Measurements from ENCODE around the gene USH2A.

Gene USH2A

DNA sequence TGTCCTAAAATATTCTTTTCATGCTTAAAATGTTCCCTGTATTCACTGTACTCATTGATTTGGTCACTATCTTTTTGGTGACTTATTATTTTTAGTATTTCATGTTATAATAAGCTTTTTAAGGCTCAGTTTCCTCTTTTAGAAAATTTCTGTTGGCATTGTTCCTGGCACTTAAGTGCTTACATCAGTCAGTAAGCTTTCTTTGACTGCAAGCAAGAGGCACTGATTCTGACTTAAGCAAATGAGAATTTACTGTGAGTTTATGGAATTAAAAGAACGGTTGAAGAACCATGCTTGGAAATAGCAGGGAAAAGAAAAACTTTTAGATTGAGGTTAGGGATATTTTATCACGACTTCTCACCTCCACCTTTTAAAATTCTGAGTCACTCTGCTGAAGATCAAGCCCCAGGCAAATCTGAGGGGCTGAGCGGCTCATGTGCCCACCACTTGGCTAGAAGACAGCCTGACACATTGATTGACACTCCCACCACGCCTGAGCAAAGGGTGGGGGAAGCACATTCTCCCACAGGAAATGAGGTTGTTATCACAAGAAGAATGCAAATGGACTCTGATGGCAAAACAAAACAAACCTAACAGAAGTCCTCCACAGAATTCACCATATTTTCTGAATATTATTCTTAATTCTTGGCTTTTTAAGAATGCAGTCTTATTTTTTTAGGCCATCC, 753.3 kb downstream of the USH2A start:
- no peak for DNase-seq

DNA sequence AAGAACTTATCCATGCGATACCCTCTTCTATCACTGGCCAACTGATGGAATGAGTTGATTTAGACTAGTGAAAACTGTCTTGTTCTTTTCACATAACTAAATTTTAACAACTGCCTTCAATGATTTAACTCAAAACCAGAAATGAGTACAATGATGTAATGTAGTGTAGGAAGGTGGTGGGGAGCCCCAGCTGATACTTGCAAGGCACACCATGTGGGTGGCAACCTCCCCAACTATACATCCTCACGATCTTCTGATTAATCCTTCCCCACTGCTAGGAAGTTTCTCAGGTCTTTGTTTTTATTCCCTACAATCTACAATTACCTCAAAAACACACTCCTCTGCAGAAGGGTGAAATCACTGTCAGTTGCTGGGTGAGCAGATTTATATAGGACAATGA, 755.5 kb downstream of the USH2A start:
- no peak for DNase-seq

DNA sequence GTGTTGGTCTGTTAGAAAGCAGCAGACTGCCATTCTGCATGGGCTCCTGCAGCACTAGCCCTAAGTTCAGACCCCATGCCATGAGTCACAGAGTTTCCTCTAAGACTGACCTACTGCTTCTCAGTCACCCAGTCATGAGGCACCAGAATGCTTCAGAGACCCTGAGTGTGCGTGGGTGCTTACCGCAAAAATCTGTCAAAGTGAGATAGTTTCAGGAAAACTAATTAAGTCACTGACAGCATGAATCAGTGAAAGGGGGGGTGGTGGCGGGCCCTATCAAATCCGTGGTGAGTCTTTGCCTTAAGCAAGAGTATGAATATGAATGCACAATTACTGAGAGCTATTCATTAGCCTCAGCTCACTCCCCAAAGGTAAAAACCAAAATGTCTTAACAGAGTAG, 758.0 kb downstream of the USH2A start:
- no peak for DNase-seq

- DNase-seq: no peak
Observed at GRCh38 chr1:215661033-215661432, 762.2 kb downstream of the USH2A start.

GRCh38 chr1:215660259-215660658, 763.0 kb downstream of the USH2A start:
- DNase-seq: no peak

GRCh38 chr1:215657047-215657446, 766.2 kb downstream of the USH2A start:
- no peak for DNase-seq

DNA sequence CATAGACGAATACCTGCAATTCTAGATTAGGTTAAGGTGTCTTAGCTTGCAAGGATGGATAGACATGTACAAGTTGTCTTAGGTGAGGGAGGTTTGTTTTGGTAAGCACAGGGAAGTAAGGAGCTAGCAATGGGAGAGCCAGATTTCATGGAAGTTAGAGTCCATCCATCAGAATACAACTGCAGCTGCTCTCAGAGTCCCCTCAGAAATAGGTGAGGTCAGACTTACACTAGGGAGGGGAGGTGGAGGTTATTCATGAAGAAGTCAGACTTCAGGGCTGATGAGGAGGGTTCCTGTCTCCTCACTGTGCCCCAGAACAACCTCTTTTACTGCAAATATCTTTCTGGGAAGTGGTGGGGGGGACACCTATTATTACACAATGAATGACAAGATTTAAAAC, 770.9 kb downstream of the USH2A start:
- no peak for DNase-seq

- DNase-seq: no peak
Observed at GRCh38 chr1:215651867-215652266, 771.4 kb downstream of the USH2A start.

GRCh38 chr1:215650446-215651149, 772.6 kb downstream of the USH2A start:
- DNase-seq: no peak

- no peak for DNase-seq
Observed at GRCh38 chr1:215648957-215649356, 774.3 kb downstream of the USH2A start.

GRCh38 chr1:215647738-215648137, 775.5 kb downstream of the USH2A start:
- DNase-seq: no peak

DNA sequence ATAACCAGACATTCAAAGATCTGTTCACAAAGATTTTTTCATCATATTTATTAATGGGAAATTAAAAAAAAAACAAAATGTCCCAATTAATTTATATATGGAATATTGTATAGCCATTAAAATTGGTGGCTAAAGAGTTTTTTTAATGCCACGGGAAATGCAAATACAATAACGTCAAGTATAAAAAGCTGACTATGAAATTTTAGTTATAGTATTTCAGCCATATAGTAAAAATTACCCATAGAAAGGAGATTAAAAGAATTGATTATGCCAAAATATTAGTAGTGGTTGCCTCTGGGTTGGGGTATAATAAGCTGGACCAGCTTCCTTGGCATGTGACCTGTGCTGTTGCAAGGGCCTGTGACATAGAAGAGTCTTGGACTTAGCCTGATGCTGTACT, 777.4 kb downstream of the USH2A start:
- no peak for DNase-seq

DNA sequence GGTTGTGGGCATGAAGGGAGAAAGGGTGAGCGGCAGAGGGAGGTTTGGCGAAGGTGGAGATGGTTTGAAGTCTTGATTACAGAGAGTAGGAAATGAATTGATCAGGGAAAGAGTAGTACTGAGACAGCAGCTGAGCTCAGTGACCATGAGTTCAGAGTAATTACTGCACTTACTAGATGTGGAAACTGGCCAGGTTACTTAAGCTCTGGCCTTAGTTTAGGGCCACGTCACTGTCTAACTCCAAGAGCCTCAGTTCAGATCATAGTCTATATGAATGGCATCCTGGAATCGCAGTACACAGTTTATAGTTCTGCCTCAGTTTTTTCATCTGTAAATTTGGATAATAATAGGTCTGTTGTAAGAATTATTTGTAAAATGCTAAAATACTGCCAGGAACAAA, 778.1 kb downstream of the USH2A start:
- DNase-seq: no peak

GRCh38 chr1:215643592-215644321, 779.5 kb downstream of the USH2A start:
- DNase-seq: no peak

DNA sequence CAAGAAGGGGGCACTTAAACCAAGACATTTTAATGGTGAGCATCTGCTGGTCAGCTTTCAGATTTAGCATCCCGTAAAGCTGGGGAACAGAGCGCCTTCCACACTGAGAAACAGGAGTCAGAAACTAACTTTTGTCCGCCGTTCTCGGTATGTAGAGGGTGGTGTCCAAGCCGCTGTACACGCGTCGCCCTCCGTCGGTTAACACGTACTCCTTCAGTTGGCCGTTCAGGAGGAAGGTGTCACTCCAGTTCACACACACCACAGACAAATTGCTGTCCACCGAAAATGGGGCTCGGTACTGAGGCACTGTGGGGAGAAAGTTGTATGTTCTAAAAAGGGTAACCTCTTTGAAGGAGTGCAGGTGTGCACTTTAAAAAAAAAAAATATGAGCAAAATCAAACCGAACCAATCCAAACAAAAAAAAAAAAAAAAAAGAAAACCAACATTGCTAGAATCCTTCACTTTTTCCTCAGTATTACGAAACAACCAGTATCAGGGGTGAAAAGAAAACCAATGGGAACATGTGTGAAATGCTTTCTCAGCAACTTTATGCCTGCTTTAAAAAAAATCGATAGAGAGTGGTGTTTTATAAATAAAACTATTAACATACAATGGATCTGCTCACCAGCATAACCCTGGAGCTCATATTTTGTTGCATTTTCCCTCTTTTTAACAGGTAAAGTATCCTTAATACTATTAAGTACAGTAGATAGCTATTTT, 782.7 kb downstream of the USH2A start:
- DNase-seq: no peak

DNA sequence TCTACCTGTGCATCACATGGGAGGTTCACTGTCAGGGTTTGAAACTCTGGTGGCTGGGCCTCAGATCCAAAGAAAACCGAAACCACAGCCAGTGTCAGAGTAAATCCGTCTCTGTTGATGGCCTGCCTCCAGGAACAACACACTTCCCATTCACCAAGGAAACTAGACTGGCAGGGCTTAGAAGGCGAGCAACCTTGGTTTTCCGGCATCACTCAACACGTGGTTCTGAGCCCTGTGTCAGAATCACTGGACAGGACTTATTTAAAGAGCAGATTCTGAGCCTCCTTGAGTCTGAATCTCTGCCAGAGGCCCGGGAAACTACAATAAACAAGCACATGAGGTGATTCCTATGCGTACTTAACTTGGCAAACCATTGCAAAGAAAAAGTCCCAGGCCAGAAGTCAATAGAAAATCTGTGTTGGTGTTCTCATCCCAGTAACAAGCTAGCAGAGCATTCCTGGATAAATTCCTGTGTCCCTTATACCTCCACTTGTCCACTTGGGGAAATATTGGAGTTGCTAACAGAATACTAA, 786.1 kb downstream of the USH2A start:
- no peak for DNase-seq

DNA sequence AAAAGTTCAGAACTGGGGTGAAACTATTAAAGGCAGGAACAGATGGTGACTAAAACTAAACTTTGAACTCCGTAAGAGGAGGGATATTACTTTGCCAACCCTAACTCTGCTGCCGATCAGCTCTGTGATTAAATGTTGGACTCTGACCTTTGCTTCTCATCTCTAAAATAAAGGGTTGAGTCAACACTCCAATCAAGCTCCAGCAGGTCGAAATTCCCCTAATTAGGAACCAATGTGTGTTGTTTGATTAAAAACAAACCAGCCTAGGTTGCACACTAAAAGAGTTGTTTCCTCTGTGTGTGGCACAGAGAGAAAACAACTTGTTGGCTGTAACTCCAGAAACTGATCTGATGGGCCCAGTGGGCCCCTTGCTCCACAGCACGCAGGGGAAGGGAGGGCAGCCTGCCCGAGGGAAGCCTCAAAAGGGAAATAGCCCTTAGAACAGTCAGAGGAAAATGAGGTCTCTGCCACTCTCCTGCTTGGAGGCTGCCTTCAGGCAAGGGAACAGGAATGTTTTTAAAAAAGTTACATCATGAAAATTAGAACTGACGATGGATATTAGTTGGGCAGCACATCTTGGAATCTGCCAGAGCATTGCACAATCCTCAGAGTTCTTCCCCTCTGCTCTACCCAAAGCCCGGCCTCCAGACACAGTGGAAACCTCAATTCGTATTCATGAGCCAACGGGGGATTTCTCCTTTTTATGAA, 786.8 kb downstream of the USH2A start:
- DNase-seq: no peak

GRCh38 chr1:215635827-215636226, 787.4 kb downstream of the USH2A start:
- no peak for DNase-seq

- DNase-seq: no peak
Observed at GRCh38 chr1:215631489-215631888, 791.8 kb downstream of the USH2A start.

DNA sequence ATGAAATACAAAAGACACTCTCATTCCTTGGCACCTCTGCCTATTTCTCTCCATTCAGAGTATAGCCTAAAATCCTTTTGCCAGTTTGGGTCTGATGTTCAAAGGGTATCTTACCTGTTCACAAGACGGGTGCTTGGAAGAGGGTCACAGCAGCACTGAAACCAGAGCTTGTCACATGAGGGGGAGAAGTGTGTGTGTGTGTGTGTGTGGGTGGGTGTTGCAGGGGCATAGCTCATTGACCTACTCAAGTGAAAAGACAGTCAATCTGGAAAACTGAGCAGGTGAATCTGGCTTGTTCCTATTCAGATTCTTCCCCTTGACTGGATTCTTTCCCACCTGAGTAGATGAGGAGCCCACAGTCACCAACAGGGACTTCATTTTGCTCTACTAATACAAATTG, 792.2 kb downstream of the USH2A start:
- no peak for DNase-seq

GRCh38 chr1:215625949-215626348, 797.3 kb downstream of the USH2A start:
- no peak for DNase-seq

- DNase-seq: no peak
Observed at GRCh38 chr1:215623162-215623561, 800.1 kb downstream of the USH2A start.

GRCh38 chr1:215617979-215618378, 805.3 kb downstream of the USH2A start:
- DNase-seq: no peak
